ENCODE results near the gene DDX11.
"Not testable (repeated sequence)": the region's sequence is repeated elsewhere in the genome, so short reads cannot be mapped to it uniquely, and the experiment has no call there.

Gene DDX11

DNA sequence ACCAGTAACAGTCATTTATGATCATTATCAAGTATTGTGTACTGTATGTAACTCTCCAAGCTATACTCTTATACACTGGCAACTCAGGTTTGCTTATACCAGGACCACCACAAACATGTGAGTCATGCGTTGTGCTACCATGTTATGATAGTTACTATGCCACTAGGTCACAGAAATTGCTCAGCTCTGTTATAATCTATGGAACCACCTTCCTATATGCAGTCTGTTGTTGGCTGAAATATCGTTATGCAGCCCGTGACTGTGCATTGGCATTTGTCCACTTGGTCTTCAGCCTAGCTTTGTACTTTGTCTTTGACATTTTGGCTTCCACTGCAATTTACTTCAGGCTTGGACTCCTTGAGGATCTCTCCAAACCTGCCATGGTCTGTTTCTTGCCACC lies 7.5 kb upstream of the DDX11 start:
- DNase-seq (ENCODE audit: low spot score), result not testable (repeated sequence)

DNA sequence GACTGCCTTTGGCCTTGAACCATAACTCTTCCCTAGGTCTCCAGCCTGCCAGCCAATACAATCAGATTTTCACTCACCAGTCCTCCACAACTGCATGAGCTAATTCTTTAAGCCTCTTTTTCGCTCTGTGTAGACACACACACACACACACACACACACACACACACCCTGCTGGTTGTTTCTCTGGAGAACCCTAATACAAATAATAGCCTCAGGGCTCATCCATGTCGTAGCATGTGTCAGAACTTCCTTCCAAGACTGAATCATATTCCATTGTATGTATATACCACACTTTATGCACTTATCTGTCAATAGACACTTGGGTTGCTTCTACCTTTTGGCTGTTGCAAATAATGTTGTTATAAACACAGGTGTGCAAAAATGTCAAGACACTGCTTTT lies 6.0 kb upstream of the DDX11 start:
- DNase-seq (ENCODE audit: low spot score), result not testable (repeated sequence)

- DNase-seq (ENCODE audit: low spot score), result not testable (repeated sequence)
Observed at GRCh38 chr12:31070971-31071740, 2.5 kb upstream of the DDX11 start.

GRCh38 chr12:31072962-31073361 lies 698 bp upstream of the DDX11 start:
- peak; percentile 16 for DNase-seq (ENCODE audit: low spot score)

- DNase-seq (ENCODE audit: low spot score), result not testable (repeated sequence)
Observed at GRCh38 chr12:31074333-31074874, 744 bp downstream of the DDX11 start.

GRCh38 chr12:31076150-31076549 lies 2.5 kb downstream of the DDX11 start:
- not testable (repeated sequence) for DNase-seq (ENCODE audit: low spot score)

DNA sequence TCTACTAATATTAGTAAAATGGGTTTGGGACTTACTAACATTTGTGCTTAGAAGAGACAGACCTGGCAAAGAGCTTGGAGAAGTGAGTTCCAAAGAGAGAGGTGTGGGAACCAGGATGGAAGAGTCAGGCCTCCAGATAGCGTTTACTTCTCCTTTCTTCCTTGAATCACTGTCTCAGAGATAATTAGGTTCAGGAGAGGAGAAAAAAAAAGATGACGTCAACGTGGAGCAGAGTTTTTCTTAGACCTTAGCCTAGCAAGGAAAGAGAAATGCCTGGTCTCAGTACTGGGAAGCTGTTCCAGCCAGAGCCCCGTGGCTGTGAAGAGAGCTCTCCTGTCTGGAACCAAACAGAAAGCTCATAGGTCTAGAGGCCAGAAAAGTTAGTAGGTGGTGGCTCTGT lies 3.4 kb downstream of the DDX11 start:
- DNase-seq (ENCODE audit: low spot score), result not testable (repeated sequence)

- DNase-seq (ENCODE audit: low spot score), result not testable (repeated sequence)
Observed at GRCh38 chr12:31077998-31078397, 4.3 kb downstream of the DDX11 start.

GRCh38 chr12:31079421-31079820 lies 5.8 kb downstream of the DDX11 start:
- not testable (repeated sequence) for DNase-seq (ENCODE audit: low spot score)

DNA sequence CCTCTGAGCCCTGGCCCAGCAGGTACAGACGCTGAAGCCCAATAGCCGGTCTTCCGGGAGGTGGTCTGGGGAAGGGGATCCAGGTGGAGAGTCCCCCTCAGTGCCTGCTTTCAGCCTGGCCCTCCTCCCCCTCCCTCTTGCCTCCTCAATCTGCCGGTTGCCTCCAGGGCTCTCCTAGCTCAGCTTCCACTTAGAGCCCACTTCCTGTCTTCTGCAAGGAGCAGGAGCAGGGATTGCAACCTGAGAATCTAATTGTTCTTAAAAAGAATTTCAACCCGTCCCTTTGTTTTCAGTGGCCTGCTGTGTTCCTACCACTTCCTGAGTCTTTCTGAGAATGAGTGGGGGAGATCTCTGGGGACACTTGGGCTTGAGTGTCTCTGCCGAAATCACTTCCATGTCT lies 6.6 kb downstream of the DDX11 start:
- not testable (repeated sequence) for DNase-seq (ENCODE audit: low spot score)

- not testable (repeated sequence) for DNase-seq (ENCODE audit: low spot score)
Observed at GRCh38 chr12:31081274-31081673, 7.6 kb downstream of the DDX11 start.

DNA sequence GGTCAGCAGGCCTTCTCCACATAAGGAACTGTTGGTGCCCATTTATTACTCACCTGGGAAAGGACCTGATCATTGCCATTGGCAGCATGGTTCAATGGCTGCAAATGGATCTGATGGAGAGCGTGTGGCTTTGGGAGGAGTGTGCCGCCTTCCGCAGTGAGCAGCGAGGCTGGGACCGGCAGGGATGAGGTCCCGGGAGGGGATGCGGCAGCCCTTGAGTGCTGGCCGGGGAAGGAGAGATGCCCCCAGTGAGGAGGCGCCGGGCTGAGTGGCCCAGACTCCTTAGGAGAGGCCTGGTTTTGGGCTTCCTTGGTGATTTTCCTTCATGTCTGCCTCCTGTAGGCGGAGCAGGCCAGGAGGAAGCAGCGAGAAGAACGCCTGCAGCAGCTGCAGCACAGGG lies 10.6 kb downstream of the DDX11 start:
- DNase-seq (ENCODE audit: low spot score), result not testable (repeated sequence)

DNA sequence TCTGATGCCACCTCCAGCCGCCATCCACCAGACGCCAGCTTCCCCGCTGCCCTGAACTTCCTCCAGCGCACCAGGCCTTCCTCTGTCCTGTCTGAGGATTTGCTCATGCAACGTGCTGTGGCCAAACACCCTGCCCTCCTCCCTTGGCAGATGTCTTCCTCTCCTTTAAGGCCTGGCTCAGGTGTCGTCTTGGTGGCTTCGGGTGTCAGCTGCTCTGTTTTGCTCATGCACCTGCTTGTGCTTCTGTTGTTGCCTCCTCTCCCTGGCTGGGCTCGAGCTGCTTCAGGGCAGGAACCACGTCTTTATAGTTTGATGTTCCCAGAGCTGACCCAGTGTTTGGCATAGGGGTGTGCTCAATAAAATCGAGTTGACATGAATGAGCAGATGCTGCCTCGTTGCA lies 12.4 kb downstream of the DDX11 start:
- not testable (repeated sequence) for DNase-seq (ENCODE audit: low spot score)

DNA sequence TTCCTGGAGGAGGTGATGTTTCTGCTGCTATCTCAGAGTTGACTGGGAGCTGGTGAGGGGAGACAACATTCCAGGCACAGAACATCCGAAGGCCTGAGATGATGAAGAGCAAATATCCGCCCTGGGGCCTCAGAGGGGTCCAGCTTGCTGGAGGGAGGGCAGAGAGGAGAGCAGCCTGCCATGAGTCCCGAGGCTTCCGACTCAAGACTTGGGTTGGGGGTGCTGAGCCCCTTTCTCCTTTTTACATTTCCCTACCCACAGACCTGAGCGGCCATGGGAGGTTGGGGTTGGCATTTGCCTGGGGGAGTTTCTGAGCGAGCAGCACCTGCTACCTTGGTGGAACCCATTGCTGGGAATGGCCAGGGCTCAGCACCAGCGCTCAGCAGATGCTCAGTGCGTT lies 13.8 kb downstream of the DDX11 start:
- not testable (repeated sequence) for DNase-seq (ENCODE audit: low spot score)

- DNase-seq (ENCODE audit: low spot score), result not testable (repeated sequence)
Observed at GRCh38 chr12:31087956-31088355, 14.3 kb downstream of the DDX11 start.

GRCh38 chr12:31089072-31089471 lies 15.4 kb downstream of the DDX11 start:
- DNase-seq (ENCODE audit: low spot score), result no peak

DNA sequence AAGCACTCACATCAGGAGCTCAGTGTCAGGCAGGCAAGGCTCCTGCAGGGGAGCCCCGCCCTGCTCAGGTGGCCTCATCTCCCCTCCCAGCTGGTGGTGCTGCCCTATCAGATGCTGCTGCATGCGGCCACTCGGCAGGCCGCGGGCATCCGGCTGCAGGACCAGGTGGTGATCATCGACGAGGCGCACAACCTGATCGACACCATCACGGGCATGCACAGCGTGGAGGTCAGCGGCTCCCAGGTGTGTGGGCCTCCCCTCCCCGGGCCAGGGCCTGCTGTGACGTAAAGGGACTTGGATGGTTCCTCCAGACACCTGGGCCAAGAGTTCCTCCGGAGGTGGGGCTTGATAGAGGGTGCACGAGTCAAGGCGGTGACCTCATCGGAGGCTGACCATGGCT lies 18.0 kb downstream of the DDX11 start:
- DNase-seq (ENCODE audit: low spot score), result not testable (repeated sequence)

- DNase-seq (ENCODE audit: low spot score), result not testable (repeated sequence)
Observed at GRCh38 chr12:31092718-31093117, 19.1 kb downstream of the DDX11 start.

DNA sequence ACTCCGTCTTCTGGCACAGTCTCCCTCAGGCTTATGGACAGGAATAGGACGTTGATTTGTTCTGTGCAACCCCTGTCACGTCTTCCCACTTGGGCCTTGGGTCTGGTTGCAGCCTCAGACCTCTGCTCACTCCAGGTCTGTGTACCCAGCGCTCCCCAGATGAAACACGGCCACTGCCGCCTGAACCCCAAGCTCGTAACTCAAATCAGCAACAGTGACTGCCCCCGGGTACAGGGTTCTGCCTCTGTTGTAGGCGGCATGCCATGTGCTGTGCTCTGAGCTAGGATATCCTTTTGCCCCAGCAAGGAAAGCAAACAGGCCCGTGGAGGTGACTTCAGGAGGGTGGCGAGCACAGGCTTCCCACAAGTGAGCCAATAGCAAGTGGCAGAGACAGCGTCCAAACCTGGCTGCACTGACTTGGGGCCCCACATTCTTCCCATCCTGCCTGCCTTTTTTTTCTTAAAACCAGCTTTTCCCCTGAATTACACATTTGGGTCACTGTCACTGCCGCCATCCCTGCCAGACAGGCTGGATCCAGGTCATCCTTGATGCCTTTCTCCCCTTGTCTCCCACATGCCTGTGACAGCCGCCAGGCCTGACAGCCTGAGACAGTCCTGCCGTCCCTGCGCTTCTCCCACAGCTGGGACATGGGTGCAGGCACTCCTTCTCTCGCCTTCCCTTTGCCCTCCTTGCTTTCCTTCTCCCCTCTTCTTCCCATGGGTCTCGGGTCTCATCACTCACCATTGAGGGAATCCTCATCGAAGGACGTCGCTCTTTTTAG lies 21.6 kb downstream of the DDX11 start:
- not testable (repeated sequence) for DNase-seq (ENCODE audit: low spot score)

- not testable (repeated sequence) for DNase-seq (ENCODE audit: low spot score)
Observed at GRCh38 chr12:31096251-31097065, 22.8 kb downstream of the DDX11 start.

GRCh38 chr12:31097819-31098218 lies 24.2 kb downstream of the DDX11 start:
- DNase-seq (ENCODE audit: low spot score), result not testable (repeated sequence)
